Right atrium auricular region (tissue), 2 donors: Measurements from ENCODE around the gene RIOK3. TPM values are rescaled to one million over a fixed set of nuclear protein-coding genes. Genes with fewer than 3 reads are reported as not detected.

Source experiments
- DNase-seq: peaks from one replicate; pipeline ENCODE4 v3.0.0-alpha.2; 2019; ENCODE audit warnings: low spot score
- H3K27ac ChIP-seq, 2 donors: fragments of 200-600 bp; sonication (generic); 1 replicate in 1 of 2; 2 replicates in 1 of 2; pipeline ENCODE4 v1.5.1; 2016 to 2019
- H3K27me3 ChIP-seq, 2 donors: fragments of 200-600 bp; sonication (generic); one replicate each; pipeline versions ENCODE4 v1.5.1 to v1.6.0; 2017 to 2019
- H3K36me3 ChIP-seq: fragments of 200-600 bp; sonication (generic); one replicate; pipeline ENCODE4 v1.5.1; 2016
- H3K4me1 ChIP-seq, 2 donors: fragments of 200-600 bp; sonication (generic); one replicate each; pipeline versions ENCODE4 v1.5.1 to v1.6.0; 2017 to 2019
- H3K4me3 ChIP-seq, 2 donors: fragments of 200-600 bp; sonication (generic); 1 replicate in 1 of 2; 2 replicates in 1 of 2; pipeline ENCODE4 v1.5.1; 2017 to 2019; ENCODE audit warnings: mild to moderate bottlenecking in 1 of 2, moderate library complexity in 1 of 2
- H3K9me3 ChIP-seq, 2 donors: fragments of 200-600 bp; sonication (generic); one replicate each; pipeline ENCODE4 v1.5.1; 2019
- CTCF ChIP-seq, 2 donors: fragments of 200-600 bp; sonication (generic); IDR thresholded peaks; one replicate each; pipeline ENCODE4 v1.5.1; 2019; ENCODE audit warnings: antibody characterized with exemption in 2 of 2
- total RNA-seq, 2 donors: library from RNA; depleted of rRNA; stranded (reverse); fragments of >200 nt; gene quantifications; one replicate each; pipeline ENCODE4 v1.1.0, GENCODE V29; 2016

Gene RIOK3
- total RNA-seq, 2 donors from 2014 or later: 39.2 to 47.2 TPM

- TF ChIP-seq CTCF (IDR thresholded peaks at IDR 0.05): no peak
Observed at GRCh38 chr18:23530195-23530594, 77.1 kb downstream of the RIOK3 start.

GRCh38 chr18:23531912-23532311 lies 78.8 kb downstream of the RIOK3 start:
- peak overlapping the region in 1 of 2 donors; percentile 24 for H3K27ac ChIP-seq
- H3K4me1 ChIP-seq: peaks cover 0 to 25% of the 10 kb centered on the region in 2 donors
- no peak for DNase-seq
- TF ChIP-seq CTCF (IDR thresholded peaks at IDR 0.05): no peak
- H3K4me3 ChIP-seq: no peak overlapping the region
- H3K36me3 ChIP-seq: peaks cover 88% of the 10 kb centered on the region
- no peaks in the 10 kb centered on the region for H3K9me3 ChIP-seq
- H3K27me3 ChIP-seq: no peaks in the 10 kb centered on the region

More at GRCh38 chr18:23530195-23530594, 77.1 kb downstream of the RIOK3 start:
- Histone ChIP-seq H3K9me3 (no peaks in the 10 kb centered on the region), H3K27ac (no peak overlapping the region), H3K36me3 (peaks cover 90% of the 10 kb centered on the region), H3K4me1 (peaks cover 0 to 25% of the 10 kb centered on the region in 2 donors), H3K27me3 (no peaks in the 10 kb centered on the region), H3K4me3 (no peak overlapping the region)
- no peak for DNase-seq

Other genes with a start within 250 kb of the RIOK3 start
- 10 to 100 TPM; 17.2 TPM for gene RMC1, start 50.2 kb downstream of the RIOK3 start, total RNA-seq
- gene NPC1, start 133.2 kb downstream of the RIOK3 start, total RNA-seq: 10 to 100 TPM; 16.2 to 26.4 TPM
- 1 to 10 TPM; 2.2 to 3.5 TPM for gene ANKRD29, start 209.6 kb downstream of the RIOK3 start, total RNA-seq
- 1 to 10 TPM; 5.0 to 6.4 TPM for gene LAMA3, start 236.2 kb downstream of the RIOK3 start, total RNA-seq